OCI-LY1 (cell line): Measurements from ENCODE around the gene SUV39H1.

Experiments
- EZH2 ChIP-seq: fragments of 200-600 bp; sonication (generic), shearing (Covaris generic); IDR thresholded peaks from 2 replicates; pipeline ENCODE4 v1.8.0; 2017; ENCODE audit warnings: borderline replicate concordance, mixed run types, mild to moderate bottlenecking, antibody characterized with exemption, low read length, moderate library complexity, mixed read lengths
- TF ChIP-seq, protein P1 (sequence below): fragments of 200-600 bp; sonication (generic), shearing (Covaris generic); IDR thresholded peaks from 2 replicates; pipeline ENCODE4 v1.5.1; 2017; ENCODE audit warnings: mild to moderate bottlenecking, antibody characterized with exemption, low read length, moderate library complexity, mixed read lengths

DNA sequence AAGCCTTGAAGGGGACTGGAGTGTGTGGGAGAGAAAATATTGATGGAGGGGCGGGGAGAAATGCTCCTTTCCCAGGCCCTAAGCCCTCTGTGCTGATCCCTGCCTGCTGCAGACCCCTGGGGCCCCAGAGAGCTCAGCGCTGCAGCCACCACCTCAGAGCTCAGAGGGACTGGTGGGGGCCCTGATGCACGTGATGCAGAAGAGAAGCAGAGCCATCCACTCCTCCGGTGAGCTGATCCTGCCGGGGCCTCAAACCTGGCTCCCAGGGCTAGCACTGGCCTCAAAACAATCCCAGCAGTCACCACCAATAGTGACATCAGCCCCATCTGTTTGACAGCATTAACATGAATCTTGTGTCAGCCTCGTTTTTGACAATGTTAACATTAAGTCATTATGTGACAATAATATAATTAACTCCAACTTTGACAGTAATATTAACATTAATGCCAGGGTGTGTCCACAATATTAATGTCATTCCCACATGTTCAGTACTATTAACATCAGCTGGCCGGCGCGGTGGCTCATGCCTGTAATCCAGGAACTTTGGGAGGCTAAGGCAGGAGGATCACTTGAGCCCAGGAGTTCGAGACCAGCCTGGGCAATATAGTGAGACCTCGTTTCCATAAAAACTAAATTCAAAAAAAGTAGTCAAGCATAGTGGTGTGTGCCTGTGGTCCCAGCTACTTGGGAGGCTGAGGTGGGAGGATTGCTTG is 7.2 kb upstream of the SUV39H1 start:
- TF ChIP-seq, protein P1, sequence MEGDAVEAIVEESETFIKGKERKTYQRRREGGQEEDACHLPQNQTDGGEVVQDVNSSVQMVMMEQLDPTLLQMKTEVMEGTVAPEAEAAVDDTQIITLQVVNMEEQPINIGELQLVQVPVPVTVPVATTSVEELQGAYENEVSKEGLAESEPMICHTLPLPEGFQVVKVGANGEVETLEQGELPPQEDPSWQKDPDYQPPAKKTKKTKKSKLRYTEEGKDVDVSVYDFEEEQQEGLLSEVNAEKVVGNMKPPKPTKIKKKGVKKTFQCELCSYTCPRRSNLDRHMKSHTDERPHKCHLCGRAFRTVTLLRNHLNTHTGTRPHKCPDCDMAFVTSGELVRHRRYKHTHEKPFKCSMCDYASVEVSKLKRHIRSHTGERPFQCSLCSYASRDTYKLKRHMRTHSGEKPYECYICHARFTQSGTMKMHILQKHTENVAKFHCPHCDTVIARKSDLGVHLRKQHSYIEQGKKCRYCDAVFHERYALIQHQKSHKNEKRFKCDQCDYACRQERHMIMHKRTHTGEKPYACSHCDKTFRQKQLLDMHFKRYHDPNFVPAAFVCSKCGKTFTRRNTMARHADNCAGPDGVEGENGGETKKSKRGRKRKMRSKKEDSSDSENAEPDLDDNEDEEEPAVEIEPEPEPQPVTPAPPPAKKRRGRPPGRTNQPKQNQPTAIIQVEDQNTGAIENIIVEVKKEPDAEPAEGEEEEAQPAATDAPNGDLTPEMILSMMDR, result no peak
- no peak for TF ChIP-seq EZH2
